Left ventricle myocardium inferior (tissue), 1 donor: ENCODE measurements around the gene PARP8. TPM values are rescaled to one million over a fixed set of nuclear protein-coding genes. Genes with fewer than 3 reads are reported as not detected.

Source experiments
- DNase-seq: peaks from one replicate; pipeline ENCODE4 v3.0.0-alpha.2; 2020
- H3K27ac ChIP-seq: fragments of 200-600 bp; replicated peaks from 2 replicates; pipeline ENCODE4 v1.8.0; 2021
- H3K27me3 ChIP-seq: fragments of 200-600 bp; 2 replicates; pipeline ENCODE4 v1.8.0; 2021; ENCODE audit warnings: low read depth
- H3K36me3 ChIP-seq: fragments of 200-600 bp; 2 replicates; pipeline ENCODE4 v1.8.0; 2021
- H3K4me1 ChIP-seq: fragments of 200-600 bp; 2 replicates; pipeline ENCODE4 v1.8.0; 2021
- H3K4me3 ChIP-seq: fragments of 200-600 bp; 2 replicates; pipeline ENCODE4 v1.8.0; 2021; ENCODE audit warnings: mild to moderate bottlenecking, moderate library complexity
- H3K9me3 ChIP-seq: fragments of 200-600 bp; replicated peaks from 2 replicates; pipeline ENCODE4 v1.8.0; 2021
- CTCF ChIP-seq: fragments of 200-600 bp; IDR thresholded peaks from 2 replicates; pipeline ENCODE4 v1.8.0; 2021; ENCODE audit warnings: antibody characterized with exemption, mild to moderate bottlenecking, borderline replicate concordance
- intact Hi-C: fragments of 100-400 bp; cut with micrococcal nuclease; formaldehyde crosslinking; loops from one replicate; pipeline ENCODE4 v1.11.0; 2022
- total RNA-seq: library from RNA; stranded (reverse); fragmentation: NEBNext Ultra II Directional; extraction: Animal tissue kit (Norgen Biotek cat#: 25700); gene quantifications from one replicate; pipeline ENCODE4 v1.2.1, GENCODE V29; 2021
- donor health status: DM: no; HTN: yes; CAD: no; lungs with severe emphysema.

Gene PARP8
- total RNA-seq, 1 donor from 2014 or later, result 6.6 TPM

GRCh38 chr5:50873595-50874277, 207.3 kb downstream of the PARP8 start:
- Histone ChIP-seq H3K27ac (no peak overlapping the region), H3K27me3 (no peaks in the 10 kb centered on the region), H3K4me3 (no peak overlapping the region), H3K4me1 (peaks cover 10% of the 10 kb centered on the region), H3K9me3 (no peaks in the 10 kb centered on the region), H3K36me3 (no peaks in the 10 kb centered on the region)
- no peak for TF ChIP-seq CTCF
- no peak for DNase-seq
- intact Hi-C loops, result no loop called here

- no peak for TF ChIP-seq CTCF
- intact Hi-C loops, result no loop called here
- Histone ChIP-seq H3K4me1 (peaks cover 10% of the 10 kb centered on the region), H3K27ac (peak overlapping the region; percentile 19), H3K4me3 (no peak overlapping the region), H3K27me3 (no peaks in the 10 kb centered on the region), H3K9me3 (no peaks in the 10 kb centered on the region), H3K36me3 (no peaks in the 10 kb centered on the region)
- no peak for DNase-seq
These were observed 208.0 kb downstream of the PARP8 start for GRCh38 chr5:50874306-50875001.

GRCh38 chr5:50875002-50875344, 208.5 kb downstream of the PARP8 start:
- Histone ChIP-seq H3K36me3 (no peaks in the 10 kb centered on the region), H3K4me1 (peaks cover 10% of the 10 kb centered on the region), H3K4me3 (no peak overlapping the region), H3K27me3 (no peaks in the 10 kb centered on the region), H3K27ac (peak overlapping the region; percentile 19), H3K9me3 (no peaks in the 10 kb centered on the region)
- no peak for DNase-seq
- intact Hi-C loops, result no loop called here
- TF ChIP-seq CTCF, result no peak

GRCh38 chr5:50878470-50878869, 212.0 kb downstream of the PARP8 start:
- no peak overlapping the region for H3K27ac ChIP-seq
- no peak for DNase-seq
- peaks cover 10% of the 10 kb centered on the region for H3K4me1 ChIP-seq
- intact Hi-C loops, result no loop called here
- H3K36me3 ChIP-seq, result no peaks in the 10 kb centered on the region
- H3K9me3 ChIP-seq, result no peaks in the 10 kb centered on the region
- no peak for TF ChIP-seq CTCF
- no peak overlapping the region for H3K4me3 ChIP-seq
- H3K27me3 ChIP-seq, result no peaks in the 10 kb centered on the region

- no peak overlapping the region for H3K4me3 ChIP-seq
- no peak for DNase-seq
- H3K27ac ChIP-seq, result no peak overlapping the region
- H3K4me1 ChIP-seq, result no peaks in the 10 kb centered on the region
- no peak for TF ChIP-seq CTCF
- no peaks in the 10 kb centered on the region for H3K27me3 ChIP-seq
- H3K9me3 ChIP-seq, result no peaks in the 10 kb centered on the region
- no peaks in the 10 kb centered on the region for H3K36me3 ChIP-seq
- intact Hi-C loops, result no loop called here
These were observed 215.0 kb downstream of the PARP8 start for GRCh38 chr5:50881407-50881806.
